Ovary (tissue), 9 donors: Measurements from ENCODE around the gene RNASEH2A. TPM values are rescaled to one million over a fixed set of nuclear protein-coding genes. Genes with fewer than 3 reads are reported as not detected.
"Not testable (repeated sequence)": the region's sequence is repeated elsewhere in the genome, so short reads cannot be mapped to it uniquely, and the experiment has no call there.

Experiments used
- DNase-seq, 5 donors: peaks; one replicate each; pipeline ENCODE4 v3.0.0-alpha.2; 2019 to 2020
- H3K27ac ChIP-seq, 2 donors: fragments of 200-600 bp; one replicate each; pipeline versions ENCODE4 v1.5.1 to v1.8.0; 2019 to 2022
- H3K27me3 ChIP-seq: fragments of 200-600 bp; one replicate; pipeline ENCODE4 v1.8.0; 2022
- H3K36me3 ChIP-seq: fragments of 200-600 bp; sonication (generic); one replicate; pipeline ENCODE4 v1.5.1; 2019
- H3K4me1 ChIP-seq: one replicate; pipeline ENCODE4 v1.8.1; 2013; ENCODE audit warnings: mild to moderate bottlenecking, moderate library complexity; ENCODE audit not compliant: insufficient read depth
- H3K4me3 ChIP-seq: fragments of 200-600 bp; sonication (generic); one replicate; pipeline ENCODE4 v1.5.1; 2017
- H3K9me3 ChIP-seq, 2 donors: fragments of 200-600 bp in 1 of 2; sonication (generic) in 1 of 2; one replicate each; pipeline versions ENCODE4 v1.5.1 to v1.8.1; 2013 to 2019; ENCODE audit warnings: mild to moderate bottlenecking in 1 of 2, moderate library complexity in 1 of 2
- EP300 ChIP-seq: sonication (generic); formaldehyde crosslinking; IDR thresholded peaks from one replicate; pipeline ENCODE4 v1.6.1; 2017; ENCODE audit warnings: antibody characterized with exemption
- POLR2A ChIP-seq: fragments of 450-650 bp; IDR thresholded peaks from one replicate; pipeline ENCODE4 v1.6.1; 2017; ENCODE audit warnings: antibody characterized with exemption, mild to moderate bottlenecking, moderate library complexity
- WGBS, 3 donors: extraction: QIAGEN DNeasy Blood & Tissue Kit in 1 of 3; methylation state at CpG; one replicate each; pipeline versions ENCODE4 v1.1.5 to v1.1.7; 2013 to 2017; 5-methylcytosine and 5-hydroxymethylcytosine counted together
- intact Hi-C, 4 donors: fragments of 100-400 bp; cut with DNase I; formaldehyde crosslinking; loops; one replicate each; pipeline versions ENCODE4 v1.11.0 to v1.15.1; 2022 to 2023
- polyA plus RNA-seq, 2 donors: library from polyadenylated mRNA; stranded (reverse); fragments of 200-250 nt in 1 of 2; fragments of 350-450 nt in 1 of 2; fragmentation: Illumina TruSeq in 1 of 2; extraction: RNeasy Lipid Tissue Mini Kit (QIAGEN cat#74804) in 1 of 2; gene quantifications; one replicate each; pipeline ENCODE4 v1.2.3, GENCODE V29; 2013 to 2014
- total RNA-seq, 7 donors: library from RNA; depleted of rRNA in 2 of 7; stranded (reverse); fragments of >200 nt in 2 of 7; fragmentation: NEBNext Ultra II Directional in 3 of 7; extraction: Animal tissue kit (Norgen Biotek cat#: 25700) in 3 of 7; gene quantifications; one replicate each; pipeline versions ENCODE4 v1.1.0 to v1.2.4, GENCODE V29; 2016 to 2023
- TF ChIP-seq, protein P1 (sequence below), 3 donors: fragments of 450-650 bp in 2 of 3; fragments of 200-600 bp in 1 of 3; IDR thresholded peaks; one replicate each; pipeline versions ENCODE4 v1.5.1 to v1.8.0; 2016 to 2022; ENCODE audit warnings: antibody characterized with exemption in 3 of 3, mild to moderate bottlenecking in 1 of 3
- donor health status: DM: no; HTN: no; CAD: no; lungs with moderate emphysema.
- donor health status: DM: no; HTN: no; CAD: no.
- donor health status: Bipolar disorder and iron deficiency.
- donor health status: DM: yes; HTN: yes; CAD: no.
- donor health status: DM: no; HTN: no; CAD: no.
- donor health status: DM: yes; HTN: yes; CAD: no.

RNASEH2A gene
- total and polyA plus RNA-seq, 9 donors: 1.2 to 12.2 (median 7.7) TPM

DNA sequence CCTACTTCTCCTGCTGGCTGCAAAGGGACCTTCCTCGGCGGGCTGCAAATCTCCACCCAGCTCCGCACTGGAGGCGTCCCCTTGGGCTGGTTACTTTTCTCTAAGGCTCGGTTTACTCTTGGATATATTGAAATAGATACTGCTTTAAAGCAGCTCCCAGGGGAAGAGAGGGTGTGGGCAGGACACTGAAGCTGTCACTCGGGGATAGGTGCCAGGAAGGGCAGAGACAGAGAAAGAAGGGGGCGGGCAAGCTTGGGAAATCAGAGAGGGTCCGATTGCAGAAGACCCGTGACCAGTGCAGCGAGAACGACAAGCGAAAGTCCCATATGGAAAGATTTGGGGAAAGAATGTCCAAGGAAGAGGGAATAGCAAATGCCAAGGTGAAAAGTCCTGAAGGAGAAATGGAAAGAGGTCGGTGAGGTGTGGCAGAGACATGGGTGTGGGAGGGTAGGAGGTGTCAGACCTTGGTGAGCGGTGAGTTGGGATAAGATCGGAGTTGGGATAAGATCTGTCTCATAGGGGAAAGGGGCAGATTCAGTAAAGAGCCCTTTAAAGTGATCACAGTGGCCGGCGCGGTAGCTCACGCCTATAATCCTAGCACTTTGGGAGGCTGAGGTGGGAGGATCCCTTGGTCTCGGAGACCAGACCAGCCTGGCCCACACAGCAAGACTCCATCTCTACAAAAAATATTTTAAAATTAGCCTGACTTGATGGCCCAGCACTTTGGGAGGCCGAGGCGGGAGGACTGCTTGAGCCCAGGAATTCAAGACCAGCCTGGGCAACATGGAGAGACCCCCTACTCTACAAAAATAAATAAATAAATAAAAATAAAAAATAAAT lies 3.9 kb upstream of the RNASEH2A start:
- DNase-seq: peak in 3 of 5 donors; percentile 16 to 32 (median 30)
- no peaks in the 10 kb centered on the region for H3K36me3 ChIP-seq
- H3K27ac ChIP-seq: no peak overlapping the region
- WGBS, 3 donors: 34 to 38% (median 34%) methylated on average over 22 of the region's 22 CpGs
- H3K4me3 ChIP-seq: peak overlapping the region; percentile 78
- no peaks in the 10 kb centered on the region for H3K9me3 ChIP-seq
- intact Hi-C loops: loop anchor here in 3 of 4 donors (5.0 kb wide), 1 partner anchor 35 kb away; no protein-coding TSS in a partner anchor
- H3K4me1 ChIP-seq: peaks cover 10% of the 10 kb centered on the region
- TF ChIP-seq, protein P1, sequence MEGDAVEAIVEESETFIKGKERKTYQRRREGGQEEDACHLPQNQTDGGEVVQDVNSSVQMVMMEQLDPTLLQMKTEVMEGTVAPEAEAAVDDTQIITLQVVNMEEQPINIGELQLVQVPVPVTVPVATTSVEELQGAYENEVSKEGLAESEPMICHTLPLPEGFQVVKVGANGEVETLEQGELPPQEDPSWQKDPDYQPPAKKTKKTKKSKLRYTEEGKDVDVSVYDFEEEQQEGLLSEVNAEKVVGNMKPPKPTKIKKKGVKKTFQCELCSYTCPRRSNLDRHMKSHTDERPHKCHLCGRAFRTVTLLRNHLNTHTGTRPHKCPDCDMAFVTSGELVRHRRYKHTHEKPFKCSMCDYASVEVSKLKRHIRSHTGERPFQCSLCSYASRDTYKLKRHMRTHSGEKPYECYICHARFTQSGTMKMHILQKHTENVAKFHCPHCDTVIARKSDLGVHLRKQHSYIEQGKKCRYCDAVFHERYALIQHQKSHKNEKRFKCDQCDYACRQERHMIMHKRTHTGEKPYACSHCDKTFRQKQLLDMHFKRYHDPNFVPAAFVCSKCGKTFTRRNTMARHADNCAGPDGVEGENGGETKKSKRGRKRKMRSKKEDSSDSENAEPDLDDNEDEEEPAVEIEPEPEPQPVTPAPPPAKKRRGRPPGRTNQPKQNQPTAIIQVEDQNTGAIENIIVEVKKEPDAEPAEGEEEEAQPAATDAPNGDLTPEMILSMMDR (IDR thresholded peaks at IDR 0.05): no peak
- no peak for TF ChIP-seq POLR2A
- no peak for TF ChIP-seq EP300
- H3K27me3 ChIP-seq: no peaks in the 10 kb centered on the region

DNA sequence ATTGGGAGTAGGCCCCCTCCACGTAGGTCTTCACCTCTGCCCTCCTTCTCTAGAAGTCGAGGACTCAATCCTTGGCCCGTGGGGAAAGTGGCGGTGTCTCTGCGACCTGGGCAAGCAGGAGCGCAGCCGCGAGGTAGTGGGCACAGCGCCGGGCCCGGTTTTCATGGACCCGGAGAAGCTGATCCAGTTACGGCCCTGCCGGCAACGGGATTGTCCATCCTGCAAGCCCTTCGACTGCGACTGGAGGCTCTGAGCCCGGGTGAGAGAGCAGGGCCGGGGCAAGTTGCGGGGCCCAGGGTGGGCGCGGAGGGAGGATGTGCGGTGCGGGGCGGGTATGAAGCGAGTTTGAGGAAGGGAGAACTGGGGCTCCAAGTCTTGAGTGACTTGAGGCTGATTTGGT lies 2.3 kb upstream of the RNASEH2A start:
- H3K4me1 ChIP-seq: peaks cover 10% of the 10 kb centered on the region
- no peak overlapping the region for H3K4me3 ChIP-seq
- no peaks in the 10 kb centered on the region for H3K9me3 ChIP-seq
- WGBS, 3 donors: 88 to 91% (median 89%) methylated on average over 26 of the region's 26 CpGs
- no peaks in the 10 kb centered on the region for H3K36me3 ChIP-seq
- TF ChIP-seq EP300: no peak
- no peak for TF ChIP-seq POLR2A
- TF ChIP-seq, protein P1 (IDR thresholded peaks at IDR 0.05): no peak
- intact Hi-C loops: loop anchor here in 3 of 4 donors (5.0 kb wide), 1 partner anchor 37 kb away; no protein-coding TSS in a partner anchor
- peak in 4 of 5 donors; percentile 32 to 45 (median 35) for DNase-seq
- H3K27ac ChIP-seq: no peak overlapping the region
- H3K27me3 ChIP-seq: no peaks in the 10 kb centered on the region

DNA sequence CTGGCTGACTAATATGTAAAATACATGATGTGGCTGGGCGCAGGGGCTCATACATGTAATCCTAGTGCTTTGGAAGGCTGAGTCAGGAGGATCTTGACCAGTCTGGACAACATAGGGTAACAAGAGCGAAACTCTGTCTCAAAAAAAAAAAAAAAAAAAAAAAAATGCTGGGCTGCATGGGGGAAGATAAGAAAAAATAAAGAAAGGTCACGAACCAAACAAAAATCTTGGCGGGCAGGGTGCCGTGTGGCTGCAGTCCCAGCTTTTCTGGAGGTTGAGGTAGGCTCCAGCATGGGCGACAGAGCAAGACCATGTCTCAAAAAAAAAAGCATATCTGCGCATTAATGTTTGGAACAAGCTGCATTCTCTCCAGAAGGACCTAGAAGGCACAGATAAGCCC lies 8.7 kb downstream of the RNASEH2A start:
- WGBS, 3 donors: 74 to 80% (median 79%) methylated on average over 7 of the region's 7 CpGs
- TF ChIP-seq, protein P1 (IDR thresholded peaks at IDR 0.05): no peak
- no peak for TF ChIP-seq EP300
- no peak for TF ChIP-seq POLR2A
- no peak for DNase-seq
- intact Hi-C loops: no loop called here
- Histone ChIP-seq H3K4me3 (no peak overlapping the region), H3K4me1 (no peaks in the 10 kb centered on the region), H3K27me3 (no peaks in the 10 kb centered on the region), H3K36me3 (no peaks in the 10 kb centered on the region), H3K9me3 (no peaks in the 10 kb centered on the region), H3K27ac (no peak overlapping the region)

DNA sequence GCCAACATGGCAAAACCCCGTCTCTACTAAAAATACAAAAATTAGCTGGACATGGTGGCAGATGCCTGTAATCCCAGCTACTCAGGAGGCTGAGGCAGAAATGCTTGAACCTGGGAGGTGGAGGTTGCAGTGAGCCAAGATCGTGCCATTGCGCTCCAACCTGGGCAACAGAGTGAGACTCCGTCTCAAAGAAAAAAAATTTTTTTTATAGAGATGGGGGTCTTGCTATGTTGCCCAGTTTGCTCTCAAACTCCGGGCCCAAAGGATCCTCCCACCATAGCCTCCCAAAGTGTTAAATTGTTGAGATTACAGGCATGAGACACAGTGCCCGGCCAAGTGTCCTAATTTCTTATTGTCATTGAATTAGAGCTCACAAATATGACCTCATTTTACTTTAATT lies 10.8 kb downstream of the RNASEH2A start:
- 85 to 90% (median 89%) methylated on average over 6 of the region's 6 CpGs for WGBS, 3 donors
- H3K9me3 ChIP-seq, H3K4me1 ChIP-seq, H3K27me3 ChIP-seq, H3K36me3 ChIP-seq, H3K27ac ChIP-seq, intact Hi-C loops, DNase-seq, H3K4me3 ChIP-seq: not testable (repeated sequence)

DNA sequence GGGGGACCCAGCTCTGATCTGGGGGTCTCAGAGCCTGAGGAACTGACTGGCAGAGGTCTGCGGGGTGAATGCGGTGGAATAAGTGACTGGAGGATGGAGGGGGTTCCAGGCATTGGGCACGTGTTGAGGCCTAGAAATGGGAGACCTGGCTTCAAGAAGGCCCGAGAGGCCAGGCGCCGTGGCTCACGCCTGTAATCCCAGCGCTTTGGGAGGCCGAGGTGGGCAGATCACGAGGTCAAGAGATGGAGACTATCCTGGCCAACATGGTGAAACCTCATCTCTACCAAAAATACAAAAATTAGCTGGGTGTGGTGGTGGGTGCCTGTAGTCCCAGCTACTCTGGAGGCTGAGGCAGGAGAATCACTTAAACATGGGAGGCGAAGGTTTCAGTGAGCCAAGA lies 11.4 kb downstream of the RNASEH2A start:
- DNase-seq, H3K27me3 ChIP-seq, H3K9me3 ChIP-seq, H3K36me3 ChIP-seq, H3K4me3 ChIP-seq, intact Hi-C loops, H3K4me1 ChIP-seq, H3K27ac ChIP-seq: not testable (repeated sequence)
- WGBS, 3 donors: 92 to 95% (median 92%) methylated on average over 11 of the region's 11 CpGs
